ENCODE data around the gene RAB20.
A peak's percentile ranks its signal among the peaks of the same experiment; 100 is the strongest.
"Not testable (repeated sequence)": the region's sequence is repeated elsewhere in the genome, so short reads cannot be mapped to it uniquely, and the experiment has no call there.

Gene RAB20

GRCh38 chr13:110575322-110576069 is 14.0 kb upstream of the RAB20 start:
- peak; percentile 59 for DNase-seq

DNA sequence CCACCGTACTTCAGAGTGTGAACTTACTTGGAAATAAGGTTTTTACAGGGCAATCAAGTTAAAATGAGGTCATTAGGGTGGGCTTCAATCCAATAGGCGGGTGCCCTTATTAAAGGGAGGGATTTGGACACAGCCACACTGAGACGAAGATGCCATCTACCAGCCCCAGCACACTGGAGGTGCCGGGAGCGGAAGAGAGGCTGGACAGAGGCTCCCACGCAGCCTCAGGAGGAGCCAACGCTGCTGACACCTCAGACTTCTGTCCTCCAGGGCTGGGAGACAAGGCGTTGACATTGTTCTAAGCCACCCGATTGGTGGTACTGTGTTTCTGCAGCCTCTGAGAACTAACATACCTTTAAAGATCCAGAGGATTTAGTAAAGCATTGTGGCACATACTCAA is 12.6 kb upstream of the RAB20 start:
- no peak for DNase-seq

- DNase-seq = no peak
Measured at GRCh38 chr13:110572778-110573118, 11.2 kb upstream of the RAB20 start.

DNA sequence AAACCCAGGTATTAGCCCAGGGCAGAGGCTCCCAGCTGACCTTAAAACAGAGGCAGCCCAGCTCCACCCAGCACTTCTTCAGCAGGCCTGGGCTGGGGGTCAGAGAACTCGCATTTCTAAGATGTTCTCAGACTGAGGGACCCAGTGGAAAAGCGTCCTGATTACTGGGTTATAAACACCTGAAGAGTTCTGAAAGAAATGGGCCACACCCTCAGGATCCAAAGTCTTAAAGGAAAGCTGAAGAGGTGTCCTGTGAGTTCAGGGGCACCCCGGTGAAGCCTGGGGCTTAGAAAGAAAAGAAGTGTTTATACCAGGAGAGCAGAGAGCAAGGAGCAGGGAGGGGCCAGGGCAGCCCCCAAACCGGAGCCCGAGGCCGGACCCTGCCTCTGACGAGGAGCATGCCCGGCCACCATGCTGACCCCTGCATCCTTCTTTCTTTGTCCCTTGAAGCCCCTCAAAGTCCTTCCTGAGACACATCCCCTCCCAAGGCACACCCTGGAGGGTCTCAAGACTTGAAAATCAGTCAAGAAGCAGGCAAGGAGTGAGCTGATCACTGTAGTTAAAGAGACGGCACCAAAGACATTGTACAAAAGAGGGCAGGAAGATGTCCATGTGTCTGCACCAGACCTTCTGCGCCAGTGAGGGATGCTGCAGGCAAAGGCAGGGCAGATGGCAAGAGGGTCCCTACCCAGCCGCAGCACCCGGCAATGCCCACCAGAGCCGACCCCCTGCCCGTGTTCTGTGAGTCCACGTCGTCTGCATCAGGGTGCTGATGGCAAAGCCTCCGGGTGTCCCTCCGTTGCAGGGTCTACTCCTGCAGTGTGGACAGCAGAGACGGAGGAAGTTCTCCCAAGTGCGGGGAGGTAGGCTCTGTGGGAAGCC is 10.6 kb upstream of the RAB20 start:
- no peak for DNase-seq

DNA sequence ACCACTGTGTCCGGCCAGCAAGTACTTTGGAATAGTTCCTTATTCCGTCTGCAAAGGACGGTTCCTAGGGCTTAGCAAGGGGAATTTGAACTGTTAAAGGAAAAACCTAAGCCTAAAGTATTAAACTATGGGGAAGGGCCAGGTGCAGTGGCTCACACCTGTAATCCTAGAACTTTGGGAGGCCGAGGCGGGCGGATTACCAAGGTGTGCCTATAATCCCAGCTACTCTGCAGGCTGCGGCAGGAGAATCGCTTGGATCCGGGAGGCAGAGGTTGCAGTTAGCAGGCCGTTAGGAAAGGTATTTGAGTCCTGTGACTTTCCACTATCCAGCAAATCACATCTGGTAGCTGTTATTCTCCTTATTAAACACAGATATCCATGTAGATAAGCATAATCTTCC is 9.4 kb upstream of the RAB20 start:
- no peak for DNase-seq

DNA sequence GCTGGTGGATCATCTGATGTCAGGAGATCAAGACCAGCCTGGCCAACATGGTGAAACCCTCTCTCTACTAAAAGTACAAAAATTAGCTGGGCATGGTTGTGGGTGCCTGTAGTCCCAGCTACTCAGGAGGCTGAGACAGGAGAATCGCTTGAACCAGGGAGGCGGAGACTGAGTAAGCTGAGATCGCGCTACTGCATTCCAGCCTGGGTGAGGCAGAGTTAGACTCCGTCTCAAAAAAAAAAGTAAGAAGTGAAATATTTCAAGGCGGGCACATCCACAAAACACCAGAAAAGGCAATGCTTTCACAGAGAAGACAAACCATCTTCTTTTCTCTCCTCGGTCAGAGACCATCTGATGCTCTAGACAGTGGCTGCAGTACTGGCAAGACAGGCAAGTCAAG is 8.4 kb upstream of the RAB20 start:
- DNase-seq = not testable (repeated sequence)

GRCh38 chr13:110568612-110569011 is 7.1 kb upstream of the RAB20 start:
- no peak for DNase-seq

DNA sequence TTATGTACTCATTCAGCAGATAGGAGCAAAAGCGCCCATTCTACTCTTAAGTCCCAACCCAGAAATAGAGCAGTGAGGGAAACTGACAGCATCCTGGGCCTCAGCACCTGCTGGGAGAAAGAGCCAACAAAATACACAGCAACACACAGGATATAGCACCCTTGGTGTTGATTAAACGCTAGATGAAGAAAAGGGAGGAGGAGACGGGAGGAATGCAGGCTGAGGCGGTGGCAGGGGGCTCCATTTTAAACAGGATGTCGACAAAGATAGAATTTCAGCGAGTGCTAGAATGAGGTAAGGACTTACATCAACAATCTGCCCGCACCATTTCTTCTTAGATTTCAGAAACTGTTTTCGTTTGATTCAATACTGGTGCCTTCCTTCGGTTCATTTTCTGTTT is 4.6 kb upstream of the RAB20 start:
- DNase-seq = no peak

- no peak for DNase-seq
Measured at GRCh38 chr13:110565296-110565695, 3.8 kb upstream of the RAB20 start.

- no peak for DNase-seq
Measured at GRCh38 chr13:110564472-110564985, 3.0 kb upstream of the RAB20 start.

GRCh38 chr13:110563463-110563774 is 1.9 kb upstream of the RAB20 start:
- no peak for DNase-seq

- no peak for DNase-seq
Measured at GRCh38 chr13:110562696-110563462, 1.4 kb upstream of the RAB20 start.

DNA sequence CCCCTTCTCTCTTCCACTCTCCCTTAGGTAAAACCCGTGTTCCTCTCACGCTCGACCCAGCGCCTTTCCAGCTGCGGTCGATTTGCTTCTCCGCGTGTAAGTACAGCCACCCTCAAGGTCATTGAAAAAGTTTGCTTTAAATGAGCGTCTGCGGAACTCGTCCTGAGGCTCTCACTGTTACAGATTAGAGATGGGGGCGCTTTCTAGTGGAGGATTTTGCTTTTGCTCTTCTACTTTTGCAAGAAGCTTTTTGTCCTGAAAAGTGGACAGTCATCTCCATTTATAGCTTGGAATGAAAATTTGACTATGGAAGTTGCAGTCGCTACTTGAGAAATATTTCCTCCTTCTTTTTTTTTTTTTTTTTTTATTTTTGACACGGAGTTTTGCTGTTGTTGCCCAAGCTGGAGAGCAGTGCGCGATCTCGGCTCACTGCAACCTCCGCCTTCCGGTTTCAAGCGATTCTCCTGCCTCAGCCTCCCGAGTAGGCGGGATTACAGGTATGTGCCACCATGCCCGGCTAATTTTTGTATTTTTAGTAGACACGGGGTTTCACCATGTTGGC is 595 bp upstream of the RAB20 start:
- no peak for DNase-seq

DNA sequence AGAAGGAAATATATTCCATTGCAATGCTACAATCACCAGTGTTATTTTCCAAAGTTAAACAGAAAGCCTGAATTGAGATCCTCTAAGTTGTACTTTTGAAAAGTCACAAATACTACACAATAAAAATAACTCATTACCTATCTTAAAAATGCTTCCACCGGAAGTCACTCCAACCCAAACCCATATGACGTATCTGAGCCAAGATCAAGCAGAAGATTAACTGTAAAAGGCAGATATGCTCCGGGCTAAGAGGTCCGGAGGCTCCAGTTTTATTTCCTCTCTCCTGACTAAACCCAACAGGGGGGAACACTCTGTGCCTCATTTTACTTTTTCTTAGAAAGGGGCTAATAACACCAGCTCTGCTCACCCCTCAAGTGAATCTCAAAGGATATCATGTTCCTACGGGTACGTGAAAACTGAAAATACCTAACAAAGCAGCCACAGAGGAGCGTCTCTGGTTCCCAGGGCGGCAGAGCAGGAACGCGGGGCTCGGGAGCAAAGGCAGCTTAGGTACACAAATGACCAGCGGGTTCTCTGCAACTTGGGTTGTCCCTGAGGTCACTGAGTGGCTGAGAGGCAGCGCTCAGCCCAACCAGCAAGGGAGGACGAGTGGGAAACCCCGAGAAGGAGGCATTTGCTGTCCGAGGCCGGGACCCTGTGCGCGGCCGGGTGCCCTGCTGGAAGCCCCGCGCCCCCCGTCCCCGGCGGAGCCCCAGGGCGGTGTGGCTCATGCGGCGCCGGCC is 750 bp downstream of the RAB20 start:
- no peak for DNase-seq

DNA sequence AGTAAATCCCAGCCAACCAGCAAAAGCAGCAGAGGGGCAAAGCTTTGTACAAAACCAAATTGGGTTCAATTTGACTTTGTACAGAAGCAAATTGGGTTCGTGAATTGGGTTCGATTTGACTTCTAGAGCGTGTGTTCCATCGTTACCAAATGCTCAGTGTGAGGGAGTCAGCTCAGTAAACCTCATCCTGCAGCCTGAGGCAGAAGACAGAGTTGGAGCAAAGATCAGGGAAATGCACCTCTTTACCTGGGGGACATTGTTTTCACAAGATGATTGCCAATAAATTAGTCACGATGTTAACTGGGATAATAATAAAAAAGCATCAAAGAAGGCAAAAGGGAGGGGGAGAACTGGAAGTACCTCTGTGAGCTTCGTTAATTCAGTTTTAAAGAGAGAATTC is 1.5 kb downstream of the RAB20 start:
- DNase-seq = no peak

GRCh38 chr13:110559429-110559943 is 2.0 kb downstream of the RAB20 start:
- DNase-seq = no peak

DNA sequence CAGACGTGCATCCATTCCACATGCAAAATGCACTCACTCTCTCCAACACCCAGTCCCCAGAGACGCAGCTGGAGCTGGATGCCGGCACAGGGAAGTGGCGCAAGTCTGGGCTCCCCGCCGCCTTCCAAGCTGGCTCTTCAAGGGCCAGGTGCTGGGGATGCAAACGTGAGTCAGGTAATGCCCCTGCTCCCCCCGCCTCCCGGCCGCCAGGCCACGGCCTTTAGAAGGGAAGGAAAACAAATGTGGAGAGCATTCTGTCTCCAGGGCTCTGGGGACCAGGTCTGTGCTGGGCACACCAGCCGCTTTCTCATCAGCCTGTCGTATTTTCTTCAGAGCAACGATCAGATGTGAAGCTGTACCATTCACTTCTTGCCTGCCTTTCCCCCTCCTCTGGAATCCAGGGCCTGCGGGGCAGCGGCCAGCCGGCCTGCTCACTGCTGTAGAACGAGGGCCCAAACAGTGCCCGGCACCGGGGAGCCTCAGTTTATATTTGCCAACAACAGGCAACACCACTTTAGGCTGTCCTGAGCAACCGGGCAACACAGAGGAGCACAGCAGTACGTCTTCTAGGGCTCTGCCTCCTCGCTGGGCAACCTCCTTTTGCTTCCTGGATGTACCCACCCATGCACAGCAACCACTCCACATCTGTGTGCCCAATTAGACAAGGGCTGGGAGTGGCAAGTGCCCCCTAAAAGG is 3.8 kb downstream of the RAB20 start:
- peak; percentile 85 for DNase-seq

DNA sequence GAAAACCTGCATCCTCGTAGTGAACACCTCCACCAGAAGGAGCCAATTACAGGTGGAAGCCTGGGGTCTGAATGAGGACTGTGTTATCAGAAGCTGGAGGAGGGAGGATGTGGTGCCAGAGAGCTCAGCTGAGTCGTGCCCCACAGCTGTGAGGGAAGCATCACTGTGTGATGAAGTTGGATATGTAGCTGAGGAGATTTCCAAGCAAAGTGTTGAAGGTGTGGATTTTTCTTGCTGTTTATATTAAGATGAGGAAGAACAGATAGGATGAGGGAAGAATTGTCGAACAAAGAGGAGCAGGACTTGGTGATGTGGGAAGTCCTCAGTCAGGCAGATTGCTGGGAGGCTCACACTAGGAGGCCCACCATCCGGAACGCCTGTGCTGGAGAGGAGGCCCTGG is 4.4 kb downstream of the RAB20 start:
- DNase-seq = no peak

DNA sequence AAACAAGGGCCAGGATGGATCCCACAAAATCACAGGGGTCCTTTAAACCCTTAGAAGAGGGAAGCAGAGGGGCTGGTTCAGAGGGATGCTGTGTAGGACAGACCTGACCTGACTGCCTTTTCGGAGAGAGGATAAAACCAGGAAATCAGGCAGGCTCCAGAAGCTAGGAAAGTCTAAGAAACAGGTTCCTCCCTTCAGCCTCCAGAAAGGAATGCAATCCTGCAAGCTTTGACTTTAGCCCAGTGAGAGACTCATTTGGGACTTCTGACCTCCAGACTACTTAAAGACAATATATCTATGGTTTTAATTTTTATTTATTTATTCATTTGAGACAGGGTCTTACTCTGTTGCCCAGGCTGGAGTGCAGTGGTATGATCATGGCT is 5.3 kb downstream of the RAB20 start:
- DNase-seq = no peak

DNA sequence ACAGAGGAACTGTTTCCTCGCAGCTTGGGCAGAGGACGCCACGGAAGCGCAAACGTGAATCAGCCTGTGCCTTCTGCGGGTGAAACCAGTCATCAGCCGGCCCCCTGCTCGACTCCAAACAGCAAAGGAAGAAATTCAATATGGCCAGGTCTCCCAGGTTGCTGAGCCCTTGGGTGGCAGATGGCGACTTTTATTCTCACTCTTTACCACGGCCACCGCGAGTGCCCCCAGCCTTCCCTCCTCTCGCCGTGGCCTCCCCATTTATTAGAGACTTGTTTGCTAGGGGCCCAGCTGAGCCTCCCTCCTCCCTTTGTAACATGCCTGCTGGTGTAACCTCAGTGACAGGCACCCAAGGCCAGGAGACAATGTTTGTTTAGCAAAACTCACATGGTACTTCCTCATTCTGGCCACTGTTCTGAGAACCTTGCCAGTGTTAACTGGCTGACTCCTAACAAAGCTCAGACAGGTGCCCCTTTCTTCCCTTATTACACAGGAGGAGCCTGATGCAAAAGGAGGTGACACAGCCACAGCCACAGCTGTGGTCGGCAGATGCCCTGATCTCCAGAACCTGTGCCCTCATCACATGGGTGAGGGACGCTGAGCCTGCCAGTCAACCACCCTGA is 5.8 kb downstream of the RAB20 start:
- peak; percentile 61 for DNase-seq

- DNase-seq = no peak
Measured at GRCh38 chr13:110554946-110555345, 6.6 kb downstream of the RAB20 start.

Measured in NCI-H510A (cell line).